GM18502 (cell line): ENCODE data around the gene ANGPT4.

Experiments
- ATAC-seq: cut with Tn5 transposase; IDR thresholded peaks from one replicate; pipeline ENCODE4 v1.9.1; 2021; ENCODE audit warnings: mild to moderate bottlenecking; ENCODE audit not compliant: unreplicated experiment, poor library complexity

ANGPT4 gene

GRCh38 chr20:942611-943010, 26.5 kb upstream of the ANGPT4 start:
- ATAC-seq, result no peak

GRCh38 chr20:940926-941325, 24.8 kb upstream of the ANGPT4 start:
- ATAC-seq, result no peak

- no peak for ATAC-seq
These were observed 23.5 kb upstream of the ANGPT4 start for GRCh38 chr20:939606-940005.

GRCh38 chr20:934186-934840, 18.2 kb upstream of the ANGPT4 start:
- no peak for ATAC-seq

- no peak for ATAC-seq
These were observed 16.9 kb upstream of the ANGPT4 start for GRCh38 chr20:933029-933428.

GRCh38 chr20:931401-931800, 15.3 kb upstream of the ANGPT4 start:
- ATAC-seq, result no peak

GRCh38 chr20:926670-927069, 10.5 kb upstream of the ANGPT4 start:
- ATAC-seq, result no peak

- no peak for ATAC-seq
These were observed 9.4 kb upstream of the ANGPT4 start for GRCh38 chr20:925516-925915.

GRCh38 chr20:924639-925038, 8.5 kb upstream of the ANGPT4 start:
- no peak for ATAC-seq

- no peak for ATAC-seq
These were observed 6.6 kb upstream of the ANGPT4 start for GRCh38 chr20:922781-923180.

- no peak for ATAC-seq
These were observed 4.9 kb upstream of the ANGPT4 start for GRCh38 chr20:921068-921467.

- ATAC-seq, result no peak
These were observed 4.2 kb upstream of the ANGPT4 start for GRCh38 chr20:920311-920710.

GRCh38 chr20:919491-919916, 3.4 kb upstream of the ANGPT4 start:
- no peak for ATAC-seq

GRCh38 chr20:917416-917815, 1.3 kb upstream of the ANGPT4 start:
- no peak for ATAC-seq

- no peak for ATAC-seq
These were observed 691 bp upstream of the ANGPT4 start for GRCh38 chr20:916825-917224.

GRCh38 chr20:914727-915498, 1.2 kb downstream of the ANGPT4 start:
- no peak for ATAC-seq

- ATAC-seq, result no peak
These were observed 2.8 kb downstream of the ANGPT4 start for GRCh38 chr20:913306-913849.

GRCh38 chr20:911882-912600, 4.1 kb downstream of the ANGPT4 start:
- no peak for ATAC-seq

- ATAC-seq, result no peak
These were observed 5.0 kb downstream of the ANGPT4 start for GRCh38 chr20:910870-911770.
